Keratinocyte (primary cell): Measurements from ENCODE around the gene SNRPD1. TPM values are rescaled to one million over a fixed set of nuclear protein-coding genes. Genes with fewer than 3 reads are reported as not detected.
"Not testable (repeated sequence)": the region's sequence is repeated elsewhere in the genome, so short reads cannot be mapped to it uniquely, and the experiment has no call there.

Experiments
- DNase-seq: peaks from one replicate; pipeline ENCODE4 v3.0.0-alpha.2; 2011; ENCODE audit warnings: low read depth, missing footprints, low spot score
- FAIRE-seq: peaks from 2 replicates; lab custom pipeline; 2011; peaks lifted over from hg19 to GRCh38; lab: Jason Lieb, UNC
- H2AFZ ChIP-seq: 2 replicates; pipeline ENCODE4 v1.6.0; 2012; ENCODE audit warnings: low read length, control low read depth, inconsistent platforms; ENCODE audit not compliant: control insufficient read depth
- H3K27ac ChIP-seq: 2 replicates; pipeline ENCODE4 v1.5.1; 2011; ENCODE audit warnings: low read length; ENCODE audit not compliant: control insufficient read depth, insufficient read depth
- H3K27me3 ChIP-seq: 3 replicates; pipeline ENCODE4 v1.6.0; 2011; ENCODE audit warnings: low read length; ENCODE audit not compliant: control insufficient read depth, insufficient read depth; ENCODE audit errors: extremely low read depth
- H3K36me3 ChIP-seq, 2 experiments: 2 replicates in 1 of 2; 3 replicates in 1 of 2; pipeline ENCODE4 v1.5.1; 2011; ENCODE audit warnings: low read length in 2 of 2, mild to moderate bottlenecking in 1 of 2; ENCODE audit not compliant: control insufficient read depth in 2 of 2, insufficient read depth in 2 of 2; ENCODE audit errors: extremely low read depth in 1 of 2
- H3K4me1 ChIP-seq: 3 replicates; pipeline ENCODE4 v1.5.1; 2011; ENCODE audit warnings: low read length; ENCODE audit not compliant: control insufficient read depth, insufficient read depth; ENCODE audit errors: extremely low read depth
- H3K4me2 ChIP-seq: 3 replicates; pipeline ENCODE4 v1.6.0; 2011; ENCODE audit warnings: low read depth, low read length; ENCODE audit not compliant: control insufficient read depth, insufficient read depth; ENCODE audit errors: extremely low read depth
- H3K4me3 ChIP-seq, 3 experiments: fragments of 200-600 bp in 1 of 3; sonication (generic) in 1 of 3; 2 replicates in 2 of 3; 3 replicates in 1 of 3; pipeline ENCODE4 v1.5.1; 2011 to 2016; ENCODE audit warnings: low read length in 3 of 3, mild to moderate bottlenecking in 3 of 3, control low read depth in 2 of 3, inconsistent platforms in 1 of 3, low read depth in 1 of 3, mixed read lengths in 1 of 3, mixed run types in 1 of 3, moderate library complexity in 1 of 3; ENCODE audit not compliant: control insufficient read depth in 2 of 3, insufficient read depth in 2 of 3; ENCODE audit errors: extremely low read depth in 1 of 3
- H3K79me2 ChIP-seq: 2 replicates; pipeline ENCODE4 v1.6.0; 2012; ENCODE audit warnings: low read length; ENCODE audit not compliant: control insufficient read depth, insufficient read depth
- H3K9ac ChIP-seq: 3 replicates; pipeline ENCODE4 v1.6.0; 2011; ENCODE audit warnings: low read length; ENCODE audit not compliant: control insufficient read depth, insufficient read depth; ENCODE audit errors: extremely low read depth
- H3K9me1 ChIP-seq: 3 replicates; pipeline ENCODE4 v1.6.0; 2011; ENCODE audit warnings: low read length; ENCODE audit not compliant: control insufficient read depth, insufficient read depth; ENCODE audit errors: extremely low read depth
- H3K9me3 ChIP-seq: 2 replicates; pipeline ENCODE4 v1.5.1; 2012; ENCODE audit warnings: low read depth, low read length; ENCODE audit not compliant: control insufficient read depth
- H4K20me1 ChIP-seq: 3 replicates; pipeline ENCODE4 v1.6.0; 2011; ENCODE audit warnings: low read length; ENCODE audit not compliant: control insufficient read depth, insufficient read depth; ENCODE audit errors: extremely low read depth
- EZH2 ChIP-seq: IDR thresholded peaks from one replicate; pipeline ENCODE4 v1.6.1; 2012; ENCODE audit warnings: inconsistent platforms, mild to moderate bottlenecking, low read length, moderate library complexity
- dilution Hi-C: fragments of 300-500 bp; cut with MboI; formaldehyde crosslinking; loops from one replicate; pipeline ENCODE4 v1.7.0; 2020; ENCODE audit warnings: low sequenced_read_pairs; ENCODE audit not compliant: extremely low pct_ligation_motif_present
- polyA plus RNA-seq, 5 experiments: library from polyadenylated mRNA; depleted of rRNA in 3 of 5; stranded (reverse) in 3 of 5; stranded (forward) in 1 of 5; unstranded in 1 of 5; fragments of >200 nt; gene quantifications; 1 replicate in 1 of 5; 2 replicates in 3 of 5; 3 replicates in 1 of 5; pipeline versions ENCODE4 v1.2.1 to v1.2.3, GENCODE V29; 2011 to 2012; ENCODE audit warnings: missing spikeins in 2 of 5, low read depth in 1 of 5, low replicate concordance in 1 of 5
- TF ChIP-seq, protein P1 (sequence below), 3 experiments: IDR thresholded peaks in 1 of 3; conservative IDR thresholded peaks in 1 of 3; optimal IDR thresholded peaks in 1 of 3; 2 replicates in 2 of 3; 3 replicates in 1 of 3; pipeline versions ENCODE3 to v1.5.1; 2011; ENCODE audit warnings: low read length in 3 of 3, mild to moderate bottlenecking in 3 of 3, moderate library complexity in 2 of 3, control low read depth in 1 of 3, inconsistent platforms in 1 of 3; ENCODE audit not compliant: insufficient read depth in 2 of 3; ENCODE audit errors: extremely low read depth in 1 of 3

The SNRPD1 gene
- polyA plus RNA-seq, 1 donor (not counting 4 experiments of a cell fraction or from before 2014, with no cell fraction given) = 137 TPM

GRCh38 chr18:21575656-21576055 is 36.5 kb upstream of the SNRPD1 start:
- H4K20me1 ChIP-seq = no peaks in the 10 kb centered on the region
- no peak overlapping the region for H3K27ac ChIP-seq
- H3K9ac ChIP-seq = no peak overlapping the region
- TF ChIP-seq, protein P1, sequence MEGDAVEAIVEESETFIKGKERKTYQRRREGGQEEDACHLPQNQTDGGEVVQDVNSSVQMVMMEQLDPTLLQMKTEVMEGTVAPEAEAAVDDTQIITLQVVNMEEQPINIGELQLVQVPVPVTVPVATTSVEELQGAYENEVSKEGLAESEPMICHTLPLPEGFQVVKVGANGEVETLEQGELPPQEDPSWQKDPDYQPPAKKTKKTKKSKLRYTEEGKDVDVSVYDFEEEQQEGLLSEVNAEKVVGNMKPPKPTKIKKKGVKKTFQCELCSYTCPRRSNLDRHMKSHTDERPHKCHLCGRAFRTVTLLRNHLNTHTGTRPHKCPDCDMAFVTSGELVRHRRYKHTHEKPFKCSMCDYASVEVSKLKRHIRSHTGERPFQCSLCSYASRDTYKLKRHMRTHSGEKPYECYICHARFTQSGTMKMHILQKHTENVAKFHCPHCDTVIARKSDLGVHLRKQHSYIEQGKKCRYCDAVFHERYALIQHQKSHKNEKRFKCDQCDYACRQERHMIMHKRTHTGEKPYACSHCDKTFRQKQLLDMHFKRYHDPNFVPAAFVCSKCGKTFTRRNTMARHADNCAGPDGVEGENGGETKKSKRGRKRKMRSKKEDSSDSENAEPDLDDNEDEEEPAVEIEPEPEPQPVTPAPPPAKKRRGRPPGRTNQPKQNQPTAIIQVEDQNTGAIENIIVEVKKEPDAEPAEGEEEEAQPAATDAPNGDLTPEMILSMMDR (optimal IDR thresholded peaks at IDR 0.05 in 1 of 3, IDR thresholded peaks at IDR 0.05 in 1 of 3, conservative IDR thresholded peaks at IDR 0.05 in 1 of 3; ENCODE audit: extremely low read depth in 1 of 3, insufficient read depth in 2 of 3, low read length in 3 of 3) = no peak
- no peak for TF ChIP-seq EZH2
- no peaks in the 10 kb centered on the region for H3K79me2 ChIP-seq
- dilution Hi-C loops = no loop called here
- FAIRE-seq = no peak
- no peak overlapping the region for H2AFZ ChIP-seq
- H3K4me3 ChIP-seq = no peak overlapping the region
- no peaks in the 10 kb centered on the region for H3K9me3 ChIP-seq
- H3K27me3 ChIP-seq = no peaks in the 10 kb centered on the region
- H3K4me1 ChIP-seq = no peaks in the 10 kb centered on the region
- H3K9me1 ChIP-seq = no peaks in the 10 kb centered on the region
- H3K4me2 ChIP-seq = no peak overlapping the region
- H3K36me3 ChIP-seq = peaks cover 3 to 6% of the 10 kb centered on the region in 2 experiments
- no peak for DNase-seq

GRCh38 chr18:21584391-21584790 is 27.7 kb upstream of the SNRPD1 start:
- peaks cover 43% of the 10 kb centered on the region for H3K79me2 ChIP-seq

GRCh38 chr18:21592361-21592760 is 19.8 kb upstream of the SNRPD1 start:
- H4K20me1 ChIP-seq, H3K4me1 ChIP-seq, H3K9me1 ChIP-seq, H3K9ac ChIP-seq, H3K36me3 ChIP-seq, H3K27me3 ChIP-seq, DNase-seq, H2AFZ ChIP-seq, FAIRE-seq, H3K9me3 ChIP-seq, H3K4me3 ChIP-seq, H3K4me2 ChIP-seq, dilution Hi-C loops, H3K27ac ChIP-seq: not testable (repeated sequence)
- peaks cover 73% of the 10 kb centered on the region for H3K79me2 ChIP-seq

More at GRCh38 chr18:21584391-21584790, 27.7 kb upstream of the SNRPD1 start:
- Histone ChIP-seq H4K20me1 (no peaks in the 10 kb centered on the region), H3K27ac (no peak overlapping the region), H2AFZ (no peak overlapping the region), H3K9me3 (no peaks in the 10 kb centered on the region), H3K4me2 (no peak overlapping the region), H3K9ac (no peak overlapping the region), H3K4me1 (no peaks in the 10 kb centered on the region), H3K27me3 (no peaks in the 10 kb centered on the region), H3K4me3 (no peak overlapping the region), H3K36me3 (peaks cover 0 to 1% of the 10 kb centered on the region in 2 experiments), H3K9me1 (no peaks in the 10 kb centered on the region)
- TF ChIP-seq, protein P1 (optimal IDR thresholded peaks at IDR 0.05 in 1 of 3, IDR thresholded peaks at IDR 0.05 in 1 of 3, conservative IDR thresholded peaks at IDR 0.05 in 1 of 3; ENCODE audit: extremely low read depth in 1 of 3, insufficient read depth in 2 of 3, low read length in 3 of 3) = no peak
- no peak for TF ChIP-seq EZH2
- FAIRE-seq = no peak
- DNase-seq = no peak
- dilution Hi-C loops = no loop called here
